Uterus (tissue), 2 donors: ENCODE results near the gene PLEKHH3.

ENCODE experiments used
- CTCF ChIP-seq, 4 experiments: fragments of 200-600 bp in 2 of 4; fragments of 450-650 bp in 2 of 4; sonication (generic) in 2 of 4; IDR thresholded peaks; one replicate each; pipeline ENCODE4 v1.5.1; 2016 to 2019; ENCODE audit warnings: antibody characterized with exemption in 4 of 4, mild to moderate bottlenecking in 2 of 4, moderate library complexity in 1 of 4
- POLR2A ChIP-seq, 2 donors: fragments of 450-650 bp; IDR thresholded peaks; one replicate each; pipeline ENCODE4 v1.6.1; 2016; ENCODE audit warnings: antibody characterized with exemption in 2 of 2, mild to moderate bottlenecking in 1 of 2, moderate library complexity in 1 of 2

GRCh38 chr17:42723636-42724035, 46.8 kb upstream of the PLEKHH3 start:
- TF ChIP-seq POLR2A (IDR thresholded peaks at IDR 0.05), result no peak
- no peak for TF ChIP-seq CTCF (IDR thresholded peaks at IDR 0.05)
